NCI-H748 treated with DMSO at 0.1 percent for 48 hours (cell line): ENCODE measurements around the gene CUEDC2.

Experiments
- DNase-seq: peaks from one replicate; lab custom pipeline; 2025; lab: John Stamatoyannopoulos, UW

The CUEDC2 gene

DNA sequence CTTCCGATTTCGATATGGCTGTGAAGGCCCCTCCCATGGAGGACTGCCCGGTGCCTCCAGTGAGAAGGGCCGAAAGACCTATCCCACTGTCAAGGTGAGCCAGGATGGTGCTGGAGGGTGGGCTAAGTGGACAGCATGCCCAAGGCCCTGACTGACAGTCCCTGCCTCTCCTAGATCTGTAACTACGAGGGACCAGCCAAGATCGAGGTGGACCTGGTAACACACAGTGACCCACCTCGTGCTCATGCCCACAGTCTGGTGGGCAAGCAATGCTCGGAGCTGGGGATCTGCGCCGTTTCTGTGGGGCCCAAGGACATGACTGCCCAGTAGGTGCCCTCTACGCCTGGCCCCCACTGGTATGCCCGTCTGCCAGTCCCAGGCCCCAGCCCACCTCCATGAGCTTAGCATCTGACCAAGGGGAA, 35.6 kb downstream of the CUEDC2 start:
- no peak for DNase-seq

DNA sequence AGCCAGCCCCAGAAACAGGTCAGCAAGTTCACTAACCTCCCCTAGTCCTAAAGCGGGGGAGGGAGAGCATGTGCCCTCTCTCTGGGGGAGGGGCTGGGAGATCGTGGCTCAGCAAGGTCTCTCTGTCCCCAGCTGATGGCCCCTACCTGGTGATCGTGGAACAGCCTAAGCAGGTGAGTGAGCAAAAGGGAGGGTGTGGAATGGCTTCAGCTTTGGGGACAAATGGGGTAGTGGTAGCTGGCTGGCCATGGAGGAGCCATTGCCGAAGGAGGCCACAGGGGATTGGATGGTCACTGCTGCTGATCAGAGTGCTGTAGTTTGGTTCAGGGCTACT, 36.1 kb downstream of the CUEDC2 start:
- no peak for DNase-seq

- DNase-seq: peak; percentile 35
Measured at GRCh38 chr10:102395400-102396316, 36.7 kb downstream of the CUEDC2 start, which contains the start of gene NFKB2. NFKB2 (plus strand) TSS chr10:102395705; CDS start chr10:102395960, 255 bp downstream.

DNA sequence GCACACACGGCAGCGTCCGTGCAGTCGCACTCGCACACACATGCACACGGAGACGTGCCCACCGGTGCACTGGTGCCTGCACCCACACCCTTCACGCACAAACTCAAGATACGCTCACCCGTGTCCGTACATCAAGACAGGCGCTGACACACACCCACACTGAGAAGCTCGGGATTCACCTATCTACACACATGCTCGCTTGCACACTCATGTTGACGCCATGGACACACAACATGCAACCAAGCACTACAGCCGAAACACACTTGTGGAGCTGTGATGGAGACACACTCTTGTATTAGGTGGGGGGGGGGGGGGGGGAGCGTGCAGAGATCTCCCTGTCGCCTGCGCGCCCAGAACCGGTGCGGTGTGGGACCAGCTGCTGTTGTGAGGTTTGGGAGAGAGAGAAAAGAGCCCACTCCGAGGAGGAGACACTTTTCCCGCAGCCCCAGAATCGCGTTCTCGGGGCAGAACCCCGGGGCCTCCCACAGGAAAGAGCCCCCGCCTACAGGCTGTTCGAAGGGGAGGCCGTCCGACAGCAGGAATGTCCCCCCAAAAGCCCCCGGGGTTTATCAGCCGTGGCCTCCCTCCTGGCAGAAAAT, 37.5 kb downstream of the CUEDC2 start:
- no peak for DNase-seq

DNA sequence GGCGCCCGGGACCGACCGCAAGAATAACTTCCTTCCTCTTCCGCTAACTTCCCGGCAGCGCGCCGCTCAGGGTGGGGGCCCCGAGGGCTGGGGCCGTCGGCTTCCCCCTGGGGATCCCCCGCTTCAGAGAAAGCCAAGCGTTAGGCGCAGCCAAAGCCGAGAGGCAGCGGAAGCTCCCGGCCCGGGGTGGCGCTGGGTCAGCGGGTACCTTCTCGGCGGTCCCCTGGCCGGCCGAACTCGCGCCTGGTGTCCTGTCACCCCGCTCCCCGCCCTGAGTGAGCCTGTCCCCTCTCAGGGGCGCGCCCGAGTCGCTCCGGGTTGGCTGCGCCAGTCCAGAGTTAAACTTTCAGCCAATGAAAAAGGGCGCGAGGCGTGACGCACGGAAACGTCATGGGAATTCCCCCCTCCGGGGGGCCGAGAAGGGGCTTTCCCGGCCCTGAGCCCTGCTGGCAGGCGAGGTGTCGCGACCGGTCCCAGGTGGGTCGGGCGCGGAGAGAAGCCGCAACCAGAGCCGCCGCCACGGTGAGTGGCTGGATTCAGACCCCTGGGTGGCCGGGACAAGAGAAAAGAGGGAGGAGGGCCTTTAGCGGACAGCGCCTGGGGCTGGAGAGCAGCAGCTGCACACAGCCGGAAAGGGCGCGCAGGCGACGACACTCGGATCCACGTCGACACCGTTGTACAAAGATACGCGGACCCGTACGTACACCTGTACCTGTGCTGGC, 38.1 kb downstream of the CUEDC2 start:
- peak; percentile 16 for DNase-seq

DNA sequence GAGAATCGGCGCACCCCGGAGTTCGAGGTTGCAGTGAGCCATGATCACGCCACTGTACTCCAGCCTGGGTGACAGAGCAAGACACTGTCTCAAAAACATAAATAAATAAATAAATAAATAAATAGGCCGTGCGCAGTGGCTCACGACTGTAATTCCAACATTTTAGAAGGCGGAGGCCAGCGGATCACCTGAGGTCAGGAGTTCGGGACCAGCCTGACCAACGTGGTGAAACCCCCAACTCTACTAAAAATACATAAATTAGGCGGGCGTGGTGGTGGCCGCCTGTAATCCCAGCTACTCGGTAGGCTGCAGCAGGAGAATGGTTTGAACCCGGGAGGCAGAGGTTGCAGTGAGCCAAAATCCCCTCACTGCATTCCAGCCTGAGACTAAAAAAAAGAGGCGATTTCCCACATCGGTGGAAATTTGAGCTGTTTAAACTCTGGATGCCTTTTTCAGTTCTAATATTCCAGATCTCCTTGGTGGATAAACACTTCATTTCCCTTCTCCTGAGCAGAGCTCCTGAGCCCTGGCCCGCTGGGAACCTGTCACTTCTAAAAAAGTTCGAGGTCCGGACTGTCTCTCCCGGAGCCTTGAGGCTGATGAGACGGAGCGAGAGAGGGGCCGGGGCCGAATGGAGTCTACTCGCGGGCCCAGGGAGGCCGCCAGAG, 38.8 kb downstream of the CUEDC2 start:
- DNase-seq: no peak

- no peak for DNase-seq
Measured at GRCh38 chr10:102392306-102392705, 40.1 kb downstream of the CUEDC2 start.

GRCh38 chr10:102389894-102390293, 42.5 kb downstream of the CUEDC2 start:
- DNase-seq: no peak

DNA sequence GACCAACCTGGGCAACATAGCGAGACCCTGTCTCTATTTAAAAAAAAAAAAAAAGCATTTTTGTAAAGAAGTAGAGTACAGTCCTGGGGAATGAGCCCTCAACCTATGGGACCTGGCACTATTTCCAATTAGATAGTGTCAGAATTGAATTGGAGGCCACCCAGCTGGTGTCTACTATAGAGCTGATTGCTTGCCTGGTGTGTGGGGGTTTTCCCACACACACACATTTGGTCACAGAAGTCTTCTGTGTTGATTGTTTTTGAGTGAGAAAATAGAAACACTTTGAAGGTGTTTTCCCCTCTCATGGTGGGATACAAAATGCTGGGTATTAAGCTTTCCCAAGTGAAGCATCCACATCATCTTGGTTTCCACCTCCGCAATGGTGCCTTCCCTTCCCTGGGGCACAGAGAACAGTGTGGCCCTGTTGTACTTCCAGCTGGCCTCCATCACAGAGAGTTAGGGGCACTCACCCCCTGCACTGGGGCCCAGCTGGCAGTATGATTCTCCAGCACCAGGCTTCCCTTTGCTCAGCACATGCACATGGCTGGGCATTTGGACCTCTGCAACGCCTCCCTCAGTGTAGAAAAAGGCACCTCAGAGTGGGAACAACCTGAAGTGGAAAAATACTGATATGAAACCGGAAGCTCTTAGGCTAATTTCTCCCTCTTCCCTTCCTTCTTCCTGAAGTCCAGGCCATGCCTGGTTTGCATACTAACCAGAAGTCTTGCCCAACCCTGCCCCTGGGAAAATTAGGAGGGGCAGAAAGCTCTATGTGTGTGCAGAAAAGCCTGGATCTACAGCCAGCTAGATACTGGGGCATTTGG, 47.6 kb downstream of the CUEDC2 start:
- DNase-seq: no peak

- DNase-seq: no peak
Measured at GRCh38 chr10:102384053-102384452, 48.3 kb downstream of the CUEDC2 start.

- no peak for DNase-seq
Measured at GRCh38 chr10:102382871-102383270, 49.5 kb downstream of the CUEDC2 start.

GRCh38 chr10:102381983-102382382, 50.4 kb downstream of the CUEDC2 start:
- no peak for DNase-seq

- no peak for DNase-seq
Measured at GRCh38 chr10:102379383-102379782, 53.0 kb downstream of the CUEDC2 start.

- no peak for DNase-seq
Measured at GRCh38 chr10:102376901-102377300, 55.5 kb downstream of the CUEDC2 start.

DNA sequence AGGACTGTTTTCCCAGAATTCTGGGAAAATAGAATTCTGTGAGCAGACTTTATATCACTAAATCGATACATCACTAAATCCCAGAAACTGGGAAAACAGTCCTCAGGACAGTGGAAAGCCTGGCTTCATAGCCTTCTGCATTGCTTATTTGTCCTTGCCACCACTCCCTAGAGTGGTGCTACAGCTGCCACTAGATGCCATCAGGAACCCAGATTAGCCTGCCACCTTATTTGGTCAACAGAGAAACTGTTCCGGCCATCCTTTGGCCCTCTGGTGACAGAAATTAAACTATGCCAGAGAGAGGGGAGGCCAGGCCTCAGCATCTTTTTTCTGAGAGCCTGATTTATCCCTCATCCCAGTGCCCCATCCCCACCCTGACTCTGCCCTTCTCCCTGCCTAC, 56.5 kb downstream of the CUEDC2 start:
- DNase-seq: no peak

- DNase-seq: no peak
Measured at GRCh38 chr10:102375250-102375649, 57.1 kb downstream of the CUEDC2 start.
